Measurements from ENCODE around the gene PHOSPHO2.

Gene PHOSPHO2

GRCh38 chr2:169734169-169734847, 40.0 kb downstream of the PHOSPHO2 start:
- peak; percentile 53 for DNase-seq (ENCODE audit: low spot score)
- TF ChIP-seq, protein P1, sequence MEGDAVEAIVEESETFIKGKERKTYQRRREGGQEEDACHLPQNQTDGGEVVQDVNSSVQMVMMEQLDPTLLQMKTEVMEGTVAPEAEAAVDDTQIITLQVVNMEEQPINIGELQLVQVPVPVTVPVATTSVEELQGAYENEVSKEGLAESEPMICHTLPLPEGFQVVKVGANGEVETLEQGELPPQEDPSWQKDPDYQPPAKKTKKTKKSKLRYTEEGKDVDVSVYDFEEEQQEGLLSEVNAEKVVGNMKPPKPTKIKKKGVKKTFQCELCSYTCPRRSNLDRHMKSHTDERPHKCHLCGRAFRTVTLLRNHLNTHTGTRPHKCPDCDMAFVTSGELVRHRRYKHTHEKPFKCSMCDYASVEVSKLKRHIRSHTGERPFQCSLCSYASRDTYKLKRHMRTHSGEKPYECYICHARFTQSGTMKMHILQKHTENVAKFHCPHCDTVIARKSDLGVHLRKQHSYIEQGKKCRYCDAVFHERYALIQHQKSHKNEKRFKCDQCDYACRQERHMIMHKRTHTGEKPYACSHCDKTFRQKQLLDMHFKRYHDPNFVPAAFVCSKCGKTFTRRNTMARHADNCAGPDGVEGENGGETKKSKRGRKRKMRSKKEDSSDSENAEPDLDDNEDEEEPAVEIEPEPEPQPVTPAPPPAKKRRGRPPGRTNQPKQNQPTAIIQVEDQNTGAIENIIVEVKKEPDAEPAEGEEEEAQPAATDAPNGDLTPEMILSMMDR (IDR thresholded peaks at IDR 0.05; ENCODE audit: extremely low read depth, insufficient read depth, missing control alignments) = no peak
- in situ Hi-C loops (cut with MboI; ENCODE audit: low pct_unique_long_range_greater_than_20kb, low sequenced_read_pairs, unreplicated experiment) = no loop called here

- TF ChIP-seq, protein P1 (IDR thresholded peaks at IDR 0.05; ENCODE audit: extremely low read depth, insufficient read depth, missing control alignments) = no peak
- DNase-seq (ENCODE audit: low spot score) = no peak
- in situ Hi-C loops (cut with MboI; ENCODE audit: low pct_unique_long_range_greater_than_20kb, low sequenced_read_pairs, unreplicated experiment) = no loop called here
Measured at GRCh38 chr2:169735623-169736022, 41.4 kb downstream of the PHOSPHO2 start.

DNA sequence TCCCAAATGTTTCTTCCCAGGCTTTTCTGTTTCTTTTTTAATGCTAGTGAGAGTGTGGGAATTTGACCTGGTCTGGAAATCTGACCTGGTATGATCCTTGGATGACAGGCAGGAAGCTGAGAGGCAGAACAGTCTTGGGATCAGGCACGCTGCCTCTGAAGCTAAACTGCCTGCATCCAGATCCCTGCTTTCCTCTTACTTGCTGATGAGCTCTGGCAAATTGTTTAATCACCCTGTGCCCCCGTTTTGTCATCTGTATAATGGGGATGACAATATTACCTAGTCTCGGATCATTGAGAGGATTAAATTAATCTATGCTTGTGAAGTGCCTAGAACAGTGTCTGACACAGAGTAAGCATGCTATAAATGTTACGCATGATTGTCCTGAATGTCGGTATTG, 42.6 kb downstream of the PHOSPHO2 start:
- TF ChIP-seq, protein P1 (IDR thresholded peaks at IDR 0.05; ENCODE audit: extremely low read depth, insufficient read depth, missing control alignments) = no peak
- in situ Hi-C loops (cut with MboI; ENCODE audit: low pct_unique_long_range_greater_than_20kb, low sequenced_read_pairs, unreplicated experiment) = no loop called here
- DNase-seq (ENCODE audit: low spot score) = no peak

DNA sequence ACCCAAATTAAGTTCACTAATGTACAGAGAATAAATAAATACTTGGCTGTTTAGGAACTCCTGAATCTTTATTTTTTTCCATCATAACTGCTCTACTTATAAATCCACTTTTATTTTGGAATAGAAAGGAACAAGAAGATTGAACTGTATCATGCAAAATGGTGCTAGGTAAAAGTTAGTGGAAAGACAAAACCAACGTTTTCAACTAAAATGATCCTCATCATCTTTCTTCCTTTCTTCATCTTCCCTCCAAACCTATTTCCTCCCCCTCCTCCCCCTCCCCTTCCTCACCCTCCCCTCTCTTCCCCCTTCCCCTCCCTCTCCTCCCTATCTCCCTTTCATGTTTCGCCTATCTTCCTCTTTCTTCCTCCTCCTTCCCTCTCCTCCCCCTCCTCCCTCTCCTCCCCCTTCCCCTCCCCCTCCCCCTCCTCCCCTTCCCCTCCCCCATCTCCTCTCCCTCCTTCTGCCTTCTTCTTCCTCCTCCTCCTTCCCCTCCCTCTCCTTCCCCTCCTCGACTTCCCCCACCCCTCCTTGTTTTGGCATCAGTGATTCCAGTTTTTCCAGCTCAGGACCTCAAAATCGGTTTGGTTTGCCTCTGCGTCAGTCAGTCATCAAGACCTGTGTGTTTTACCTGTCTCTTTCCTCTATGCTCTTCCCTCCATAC, 44.4 kb downstream of the PHOSPHO2 start:
- no peak for DNase-seq (ENCODE audit: low spot score)
- in situ Hi-C loops (cut with MboI; ENCODE audit: low pct_unique_long_range_greater_than_20kb, low sequenced_read_pairs, unreplicated experiment) = no loop called here
- TF ChIP-seq, protein P1 (IDR thresholded peaks at IDR 0.05; ENCODE audit: extremely low read depth, insufficient read depth, missing control alignments) = no peak

DNA sequence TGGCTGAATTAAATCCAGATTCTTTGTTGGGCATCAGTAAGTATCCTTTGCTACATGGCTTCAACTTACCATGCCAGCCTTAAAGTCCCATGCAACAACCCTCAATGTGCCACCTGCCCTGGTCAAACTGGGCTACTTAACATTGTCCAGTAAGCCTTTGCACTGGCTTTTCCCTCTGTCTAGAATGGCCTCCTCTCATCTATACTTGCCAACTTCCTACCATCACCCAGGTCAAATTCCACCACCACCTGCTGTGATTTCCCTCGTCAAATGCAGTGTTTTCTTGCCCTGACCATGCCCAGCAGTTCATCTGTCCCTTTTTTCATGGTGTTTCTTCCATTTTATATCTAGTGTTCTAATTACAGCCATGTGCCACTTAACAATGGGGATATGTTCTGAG, 45.1 kb downstream of the PHOSPHO2 start:
- DNase-seq (ENCODE audit: low spot score) = no peak
- in situ Hi-C loops (cut with MboI; ENCODE audit: low pct_unique_long_range_greater_than_20kb, low sequenced_read_pairs, unreplicated experiment) = no loop called here

DNA sequence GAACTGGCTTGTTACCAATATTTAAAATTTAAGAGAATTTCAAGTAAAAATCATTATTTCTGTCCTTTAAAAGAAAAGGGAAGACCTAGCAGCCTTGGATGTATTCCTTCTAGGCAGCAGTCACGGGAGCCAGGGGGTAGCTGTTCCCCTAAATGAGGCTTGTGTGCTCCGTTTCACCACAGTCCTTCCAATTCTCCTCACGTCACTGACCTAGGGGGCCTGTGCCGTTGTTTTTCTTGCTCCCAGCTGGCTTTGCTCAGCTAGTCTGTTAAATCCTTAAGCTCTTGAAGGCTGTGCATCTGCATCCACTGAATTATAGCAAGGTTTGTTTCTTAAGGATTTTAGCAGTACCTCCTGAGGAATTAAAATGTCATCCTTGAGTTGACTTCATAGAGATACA, 49.3 kb downstream of the PHOSPHO2 start:
- TF ChIP-seq, protein P1 (IDR thresholded peaks at IDR 0.05; ENCODE audit: extremely low read depth, insufficient read depth, missing control alignments) = no peak
- no peak for DNase-seq (ENCODE audit: low spot score)
- in situ Hi-C loops (cut with MboI; ENCODE audit: low pct_unique_long_range_greater_than_20kb, low sequenced_read_pairs, unreplicated experiment) = no loop called here

More for the DNA sequence above, 45.1 kb downstream of the PHOSPHO2 start:
- TF ChIP-seq, protein P1 (IDR thresholded peaks at IDR 0.05; ENCODE audit: extremely low read depth, insufficient read depth, missing control alignments) = no peak
